ENCODE data around the gene ZNF524. TPM values are rescaled to one million over a fixed set of nuclear protein-coding genes. Genes with fewer than 3 reads are reported as not detected.

The ZNF524 gene
- total RNA-seq, 1 experiment from 2014 or later: 5.5 TPM

- ATAC-seq (peak; percentile 5; the same call in 1 of the 2 replicates), DNase-seq (ENCODE audit: low spot score) (no peak)
- H3K4me3 Mint-ChIP-seq: peak overlapping the region; percentile 78
- H3K4me1 Mint-ChIP-seq: peaks cover 21% of the 10 kb centered on the region
- TF ChIP-seq, protein P1, sequence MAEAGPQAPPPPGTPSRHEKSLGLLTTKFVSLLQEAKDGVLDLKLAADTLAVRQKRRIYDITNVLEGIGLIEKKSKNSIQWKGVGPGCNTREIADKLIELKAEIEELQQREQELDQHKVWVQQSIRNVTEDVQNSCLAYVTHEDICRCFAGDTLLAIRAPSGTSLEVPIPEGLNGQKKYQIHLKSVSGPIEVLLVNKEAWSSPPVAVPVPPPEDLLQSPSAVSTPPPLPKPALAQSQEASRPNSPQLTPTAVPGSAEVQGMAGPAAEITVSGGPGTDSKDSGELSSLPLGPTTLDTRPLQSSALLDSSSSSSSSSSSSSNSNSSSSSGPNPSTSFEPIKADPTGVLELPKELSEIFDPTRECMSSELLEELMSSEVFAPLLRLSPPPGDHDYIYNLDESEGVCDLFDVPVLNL (CRISPR knock-in tag; IDR thresholded peaks at IDR 0.05; ENCODE audit: borderline replicate concordance, low read depth): no peak
- no peak for TF ChIP-seq ETV6 (CRISPR knock-in tag; IDR thresholded peaks at IDR 0.05)
- no peak overlapping the region for H3K27ac Mint-ChIP-seq
- no peaks in the 10 kb centered on the region for H3K27me3 Mint-ChIP-seq (ENCODE audit: low read depth)
- CTCF ChIA-PET: interaction anchor here (0.9 to 4.6 kb wide), 5 partner anchors 16 to 195 kb away, joined by 3 to 25 read pairs (median 7); partner anchors contain the start of gene ZNF865
- H3K9me3 Mint-ChIP-seq: no peaks in the 10 kb centered on the region
- POLR2A ChIA-PET: no interaction called here
- peaks cover 16% of the 10 kb centered on the region for H3K36me3 Mint-ChIP-seq
Observed at GRCh38 chr19:55648585-55649267, 48.6 kb downstream of the ZNF524 start.

GRCh38 chr19:55649268-55650125, 49.4 kb downstream of the ZNF524 start:
- ChIA-PET POLR2A (no interaction called here), CTCF (interaction anchor here (0.8 to 4.6 kb wide), 3 partner anchors 17 to 22 kb away, joined by 3 to 25 read pairs (median 3); no protein-coding TSS in a partner anchor)
- no peaks in the 10 kb centered on the region for H3K9me3 Mint-ChIP-seq
- no peak for DNase-seq (ENCODE audit: low spot score)
- peak overlapping the region; percentile 78 for H3K4me3 Mint-ChIP-seq
- no peak overlapping the region for H3K27ac Mint-ChIP-seq
- peaks cover 16% of the 10 kb centered on the region for H3K36me3 Mint-ChIP-seq
- no peak for TF ChIP-seq GABPB1 (CRISPR knock-in tag; IDR thresholded peaks at IDR 0.05)
- TF ChIP-seq ZNF232 (CRISPR knock-in tag; IDR thresholded peaks at IDR 0.05): no peak
- TF ChIP-seq E2F5 (CRISPR knock-in tag; IDR thresholded peaks at IDR 0.05): no peak
- no peak for TF ChIP-seq KAT7 (CRISPR knock-in tag; IDR thresholded peaks at IDR 0.05; ENCODE audit: borderline replicate concordance)
- TF ChIP-seq JUN (CRISPR knock-in tag; IDR thresholded peaks at IDR 0.05): no peak
- TF ChIP-seq IRF2 (CRISPR knock-in tag; IDR thresholded peaks at IDR 0.05; ENCODE audit: borderline replicate concordance, low read depth): no peak
- peaks cover 3% of the 10 kb centered on the region; the same call in 1 of the 2 replicates for H3K27me3 Mint-ChIP-seq (ENCODE audit: low read depth)
- H3K4me1 Mint-ChIP-seq: peaks cover 18% of the 10 kb centered on the region
- no peak for ATAC-seq

DNA sequence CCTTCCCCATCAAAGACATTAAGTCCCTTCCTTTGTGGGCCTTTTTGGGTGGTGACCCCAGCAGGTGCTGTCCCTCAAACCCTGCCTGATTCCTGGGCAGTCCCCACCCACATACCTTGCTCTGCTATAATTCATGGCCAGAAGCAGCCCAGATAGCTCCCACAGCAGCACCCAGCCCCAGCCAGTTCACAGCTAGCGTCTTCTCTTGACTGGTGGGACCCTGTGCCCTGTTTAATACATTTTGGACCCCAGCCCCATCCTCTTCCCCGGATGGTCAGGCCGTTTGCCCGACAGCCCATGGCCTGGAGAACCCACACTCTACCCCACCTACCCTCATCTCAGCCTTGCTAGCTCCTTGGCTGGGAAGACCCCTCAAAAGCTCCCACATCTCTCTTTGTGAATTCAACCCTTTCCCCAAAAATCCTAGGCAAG, 50.1 kb downstream of the ZNF524 start:
- CTCF ChIA-PET: interaction anchor here (0.8 to 4.6 kb wide), 2 partner anchors 18 to 21 kb away, joined by 3 to 25 read pairs; no protein-coding TSS in a partner anchor
- DNase-seq (ENCODE audit: low spot score): no peak
- H3K9me3 Mint-ChIP-seq: no peaks in the 10 kb centered on the region
- peaks cover 3% of the 10 kb centered on the region; the same call in 1 of the 2 replicates for H3K27me3 Mint-ChIP-seq (ENCODE audit: low read depth)
- POLR2A ChIA-PET: no interaction called here
- no peak overlapping the region for H3K27ac Mint-ChIP-seq
- peaks cover 16% of the 10 kb centered on the region for H3K4me1 Mint-ChIP-seq
- H3K36me3 Mint-ChIP-seq: peaks cover 15% of the 10 kb centered on the region
- ATAC-seq: no peak
- H3K4me3 Mint-ChIP-seq: peak overlapping the region; percentile 10; the same call in 1 of the 2 replicates
- no peak for TF ChIP-seq ZNF121 (CRISPR knock-in tag; IDR thresholded peaks at IDR 0.05)
- no peak for TF ChIP-seq FOXP1 (CRISPR knock-in tag; IDR thresholded peaks at IDR 0.05; ENCODE audit: borderline replicate concordance)
- no peak for TF ChIP-seq NFYB (CRISPR knock-in tag; conservative IDR thresholded peaks at IDR 0.05; ENCODE audit: low read depth)
- no peak for TF ChIP-seq ATF3 (CRISPR knock-in tag; conservative IDR thresholded peaks at IDR 0.05)
- TF ChIP-seq, protein P2, sequence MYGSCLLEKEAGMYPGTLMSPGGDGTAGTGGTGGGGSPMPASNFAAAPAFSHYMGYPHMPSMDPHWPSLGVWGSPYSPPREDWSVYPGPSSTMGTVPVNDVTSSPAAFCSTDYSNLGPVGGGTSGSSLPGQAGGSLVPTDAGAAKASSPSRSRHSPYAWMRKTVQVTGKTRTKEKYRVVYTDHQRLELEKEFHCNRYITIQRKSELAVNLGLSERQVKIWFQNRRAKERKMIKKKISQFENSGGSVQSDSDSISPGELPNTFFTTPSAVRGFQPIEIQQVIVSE (CRISPR knock-in tag; IDR thresholded peaks at IDR 0.05; ENCODE audit: borderline replicate concordance): no peak
- TF ChIP-seq, protein P3, sequence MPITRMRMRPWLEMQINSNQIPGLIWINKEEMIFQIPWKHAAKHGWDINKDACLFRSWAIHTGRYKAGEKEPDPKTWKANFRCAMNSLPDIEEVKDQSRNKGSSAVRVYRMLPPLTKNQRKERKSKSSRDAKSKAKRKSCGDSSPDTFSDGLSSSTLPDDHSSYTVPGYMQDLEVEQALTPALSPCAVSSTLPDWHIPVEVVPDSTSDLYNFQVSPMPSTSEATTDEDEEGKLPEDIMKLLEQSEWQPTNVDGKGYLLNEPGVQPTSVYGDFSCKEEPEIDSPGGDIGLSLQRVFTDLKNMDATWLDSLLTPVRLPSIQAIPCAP (CRISPR knock-in tag; IDR thresholded peaks at IDR 0.05): no peak
- TF ChIP-seq AFF4 (CRISPR knock-in tag; IDR thresholded peaks at IDR 0.05; ENCODE audit: borderline replicate concordance): no peak
- no peak for TF ChIP-seq RORB (CRISPR knock-in tag; IDR thresholded peaks at IDR 0.05)
- TF ChIP-seq FOXJ3 (CRISPR knock-in tag; IDR thresholded peaks at IDR 0.05; ENCODE audit: borderline replicate concordance): no peak
- no peak for TF ChIP-seq TP53 (CRISPR knock-in tag; IDR thresholded peaks at IDR 0.05)
- TF ChIP-seq SMAD4 (CRISPR knock-in tag; IDR thresholded peaks at IDR 0.05): no peak
- TF ChIP-seq, protein P1 (CRISPR knock-in tag; IDR thresholded peaks at IDR 0.05; ENCODE audit: borderline replicate concordance, low read depth): no peak
- TF ChIP-seq TCF7 (CRISPR knock-in tag; IDR thresholded peaks at IDR 0.05; ENCODE audit: low read depth): no peak
- no peak for TF ChIP-seq ZNF138 (CRISPR knock-in tag; conservative IDR thresholded peaks at IDR 0.05)

All from WTC11 (cell line).